OCI-M2 (cell line): ENCODE measurements around the gene PRKD3.

Source experiments
- DNase-seq: peaks from one replicate; lab custom pipeline; 2025; ENCODE audit not compliant: unreplicated experiment; lab: John Stamatoyannopoulos, UW

The PRKD3 gene

DNA sequence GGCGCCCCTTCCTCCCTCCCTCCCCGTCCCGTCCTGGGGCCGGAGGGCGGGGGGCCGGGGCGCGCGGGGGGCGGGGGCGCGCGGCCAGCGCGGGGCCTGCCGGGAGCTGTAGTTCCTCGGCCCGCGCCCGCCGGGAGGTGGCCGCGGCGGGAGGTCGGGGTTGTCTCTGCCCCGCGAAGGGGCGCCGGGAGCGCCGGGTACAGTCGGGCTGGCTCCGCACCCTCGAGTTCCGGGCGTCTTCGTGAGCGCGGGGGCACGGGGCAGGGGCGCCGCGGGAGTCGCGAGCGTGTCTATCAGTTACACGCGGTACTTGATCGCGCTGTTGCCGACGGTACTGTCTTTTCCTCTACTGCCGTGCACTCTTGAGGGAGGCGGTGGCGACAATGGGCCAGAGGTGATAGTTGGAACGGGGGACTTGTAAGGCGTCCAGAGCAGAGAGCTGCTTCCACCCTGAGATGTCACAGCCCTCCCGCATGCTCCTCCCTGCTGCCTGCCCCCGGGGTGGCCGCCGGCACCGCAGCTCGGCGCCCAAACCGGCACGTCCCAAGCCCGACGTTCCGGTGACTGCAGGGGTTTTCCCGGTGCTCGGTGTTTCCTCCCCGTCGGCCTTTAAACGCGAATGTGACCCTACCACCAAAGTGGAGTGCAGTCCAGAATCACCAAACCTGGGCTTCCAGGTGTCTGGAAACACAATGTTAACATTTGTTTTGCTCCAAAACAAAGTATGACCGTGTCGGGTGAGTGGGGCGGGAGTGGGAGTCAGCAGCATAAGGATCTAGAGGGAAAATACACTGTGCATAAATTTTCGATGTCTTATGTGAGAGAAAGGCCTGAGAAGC lies at the start of gene PRKD3:
Gene PRKD3, minus strand, starts transcription at position 48 of the 839 bp plus-strand sequence. CDS start 8,309 bp downstream, outside the sequence.
- DNase-seq: peak; percentile 18

DNA sequence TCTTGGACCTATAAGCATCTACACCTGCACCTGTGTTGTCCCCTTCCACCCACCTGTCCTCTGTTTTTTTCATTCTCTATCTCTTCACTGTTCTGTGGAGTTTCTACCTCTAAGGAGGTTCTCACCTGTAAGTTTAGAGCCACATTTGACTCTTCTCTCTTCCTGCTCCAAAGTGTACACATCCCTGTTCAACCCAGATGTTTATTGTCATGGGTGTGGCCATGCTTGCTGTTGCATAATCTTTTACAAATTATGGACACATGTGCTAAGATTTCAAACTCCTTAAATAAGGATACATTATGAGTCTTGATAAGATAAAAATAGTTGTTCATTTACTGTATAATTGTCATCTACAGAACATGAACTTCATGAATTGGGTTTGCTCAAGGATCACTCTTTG lies 47.4 kb upstream of the PRKD3 start:
- DNase-seq: no peak

DNA sequence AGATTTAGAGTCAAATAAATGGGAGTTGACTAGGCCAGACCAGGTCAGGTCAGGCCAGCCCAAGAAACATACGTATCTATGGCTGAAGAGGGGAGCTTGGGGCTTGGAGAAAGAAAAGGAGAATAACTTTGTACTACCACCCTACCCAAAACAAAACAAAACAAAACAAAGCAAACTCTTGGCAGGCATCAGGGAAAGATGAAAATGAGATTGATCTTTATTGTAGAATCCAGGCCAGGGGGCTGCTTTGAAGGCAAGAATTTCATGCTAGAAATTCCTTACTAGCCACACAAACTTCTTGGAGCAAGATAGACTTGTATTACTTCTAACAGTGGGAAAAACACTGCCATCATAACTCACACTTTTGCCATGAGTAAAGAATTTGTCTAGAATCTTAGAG lies 46.0 kb upstream of the PRKD3 start:
- no peak for DNase-seq

DNA sequence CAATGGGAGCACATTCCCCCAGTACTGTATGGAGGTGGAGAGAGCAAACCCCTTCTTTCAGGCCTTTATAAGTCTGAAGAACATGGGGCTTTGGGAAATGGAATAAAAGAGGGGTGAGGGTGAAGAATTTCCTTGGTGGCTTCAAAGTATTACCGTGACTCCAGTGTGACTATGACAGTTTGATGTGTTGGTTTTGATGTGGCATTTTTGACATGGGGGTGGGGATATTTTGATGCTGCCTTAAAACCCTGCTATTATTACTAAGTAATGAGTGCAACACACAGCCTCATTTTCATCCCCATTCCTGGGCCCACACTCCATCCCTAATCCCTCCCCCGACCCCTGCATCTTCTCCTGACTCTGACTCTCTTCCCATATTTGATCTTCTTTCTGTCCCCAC lies 43.4 kb upstream of the PRKD3 start:
- no peak for DNase-seq

DNA sequence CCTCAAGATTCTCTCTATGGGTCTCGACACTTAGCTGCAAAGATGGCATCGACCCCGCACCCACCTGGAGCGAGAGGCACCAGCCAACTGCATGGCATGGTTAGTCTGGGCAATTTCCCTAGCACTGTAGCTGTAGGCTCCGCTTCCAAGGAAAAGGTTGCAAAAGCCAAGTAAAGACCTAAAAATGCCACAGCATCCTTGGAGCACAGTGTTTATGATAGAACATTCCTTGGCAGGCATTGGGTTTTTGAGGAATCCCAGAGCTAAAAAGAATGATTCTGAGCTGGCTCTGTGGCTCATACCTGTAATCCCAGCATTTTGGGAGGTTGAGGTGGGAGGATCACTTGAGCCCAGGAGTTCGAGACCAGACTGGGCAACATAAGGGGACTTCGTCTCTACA lies 42.7 kb upstream of the PRKD3 start:
- no peak for DNase-seq

DNA sequence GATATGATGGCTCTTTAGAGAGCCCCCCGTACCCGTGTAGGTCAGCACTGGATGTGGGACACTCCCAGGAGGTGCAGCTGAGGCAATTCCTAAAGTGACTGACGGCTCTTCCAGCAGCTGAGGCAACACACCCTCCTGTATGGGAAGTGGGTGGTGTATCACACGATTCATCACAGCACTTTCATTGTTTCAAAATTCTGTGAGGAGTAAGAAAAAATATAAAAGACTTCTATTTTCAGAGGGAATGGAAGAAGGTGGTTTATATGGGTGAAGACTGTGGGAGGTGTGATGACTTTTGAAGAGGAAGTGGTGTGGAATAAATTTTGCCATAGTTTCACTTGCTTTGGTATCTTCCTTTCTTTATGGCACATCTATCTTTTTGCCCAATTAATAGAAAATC lies 42.1 kb upstream of the PRKD3 start:
- no peak for DNase-seq

DNA sequence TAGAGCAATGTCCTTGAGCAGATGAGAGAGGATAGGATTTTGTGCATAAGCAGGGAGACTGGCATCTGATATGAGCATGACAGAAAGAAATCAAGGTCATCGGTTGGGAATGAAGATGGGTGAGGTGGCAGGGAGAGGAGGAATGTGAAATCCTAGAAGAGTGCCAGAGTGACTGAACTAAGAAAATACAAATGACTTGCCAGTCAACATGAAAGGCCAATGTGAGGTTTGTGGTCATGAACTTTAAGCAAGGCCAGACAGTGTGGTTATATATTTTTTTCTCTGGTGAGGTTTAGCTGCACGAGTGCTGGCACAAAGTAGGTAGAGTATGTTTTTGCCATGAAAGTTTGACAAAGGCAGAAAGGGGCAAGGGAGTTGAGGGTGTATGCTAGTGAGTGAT lies 41.0 kb upstream of the PRKD3 start:
- no peak for DNase-seq

DNA sequence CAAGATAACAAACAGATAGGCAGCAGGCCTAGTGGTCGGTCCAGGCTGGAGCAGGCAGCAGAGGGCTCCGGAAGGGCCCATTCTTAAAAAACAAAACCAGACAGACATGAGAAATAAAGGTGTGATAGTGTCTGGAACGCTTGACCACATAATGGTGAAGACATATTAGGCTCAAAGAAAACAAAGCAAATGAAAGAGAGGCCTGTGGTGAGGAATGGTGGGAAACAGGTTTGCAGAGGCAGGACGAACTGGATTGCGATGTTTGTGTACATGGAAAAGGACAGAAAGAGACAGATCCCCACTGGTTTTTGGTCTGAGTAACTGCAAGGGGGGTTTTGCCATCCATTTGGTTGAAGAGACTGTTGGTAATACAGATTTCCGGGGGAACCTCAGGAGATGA lies 39.7 kb upstream of the PRKD3 start:
- no peak for DNase-seq

DNA sequence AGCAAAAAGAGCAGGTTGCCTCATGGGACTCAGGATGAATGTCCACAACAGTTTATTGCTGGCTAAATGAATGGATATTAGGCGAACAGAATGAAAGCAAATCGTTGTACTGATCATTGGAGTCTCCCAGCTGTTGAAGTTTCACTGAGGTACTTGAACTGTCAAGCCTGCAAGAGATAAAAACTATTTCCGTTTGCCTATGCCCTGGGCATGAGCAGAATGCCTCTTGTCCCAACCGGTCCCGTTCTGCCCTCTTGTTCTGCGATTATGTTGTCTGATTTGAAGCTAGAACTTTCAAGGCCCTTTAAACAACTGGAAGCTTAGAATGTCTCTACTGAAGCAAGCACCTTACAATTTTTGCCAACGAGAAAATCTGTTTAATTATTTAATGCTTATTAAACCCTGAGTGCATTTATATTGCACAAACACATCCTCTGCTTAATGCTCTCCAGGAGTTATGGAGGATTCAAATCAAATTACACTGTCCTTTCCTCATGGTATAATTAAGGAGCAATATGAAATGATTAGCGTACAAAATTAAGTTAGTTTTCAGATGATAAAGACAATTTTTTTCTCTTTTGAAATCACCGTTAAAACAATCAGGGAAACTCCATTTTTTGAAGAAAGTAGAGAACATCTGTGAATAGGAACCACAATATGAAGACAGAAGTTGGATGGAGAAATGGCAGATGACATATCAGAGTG lies 37.5 kb upstream of the PRKD3 start:
- no peak for DNase-seq

DNA sequence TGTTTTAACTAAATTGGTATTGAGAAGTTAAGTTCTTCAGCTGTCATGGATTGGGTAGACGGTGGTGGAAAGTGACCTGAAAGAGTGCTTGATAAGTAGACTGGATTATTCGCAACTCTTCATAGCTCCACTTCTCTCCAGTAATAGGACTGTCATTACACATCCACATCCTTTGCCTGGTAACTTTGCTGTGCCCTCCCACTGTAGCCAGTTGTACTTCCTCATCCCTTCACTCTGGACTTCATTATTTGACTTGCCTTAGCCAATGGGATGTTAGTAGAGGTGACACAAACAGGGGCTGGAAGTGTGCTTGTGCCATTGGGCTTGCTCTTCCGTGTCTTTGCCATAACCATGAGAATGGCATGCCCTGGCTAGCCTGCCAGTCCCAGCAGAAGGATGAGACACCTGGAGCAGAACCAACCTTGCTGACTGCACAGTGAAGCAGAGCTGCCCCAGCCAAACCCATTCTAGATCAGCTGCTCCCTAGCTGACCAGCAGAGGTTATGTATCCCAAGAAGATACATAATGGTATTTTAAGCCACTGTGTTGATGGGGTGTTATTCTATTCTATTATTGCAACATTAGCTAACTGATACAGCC lies 36.7 kb upstream of the PRKD3 start:
- DNase-seq: no peak

DNA sequence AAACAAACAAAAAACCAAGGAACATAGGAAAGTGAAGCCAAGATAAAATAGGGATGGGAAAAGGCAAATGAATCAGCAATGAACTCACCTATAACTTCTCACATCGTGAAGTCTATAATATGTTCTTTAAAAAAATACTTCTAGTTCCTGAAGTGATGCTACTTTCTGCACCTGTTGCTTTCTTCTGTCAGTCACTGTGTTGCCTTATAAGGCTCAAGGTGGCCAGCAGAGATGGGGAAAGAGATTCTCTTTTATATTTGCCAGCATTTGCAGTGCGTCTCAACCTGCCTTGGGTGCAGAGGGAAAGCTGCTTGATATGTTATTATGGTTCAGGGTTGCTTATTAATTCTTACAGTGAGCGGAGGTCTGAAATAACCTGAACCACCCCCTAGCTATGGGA lies 33.8 kb upstream of the PRKD3 start:
- no peak for DNase-seq

DNA sequence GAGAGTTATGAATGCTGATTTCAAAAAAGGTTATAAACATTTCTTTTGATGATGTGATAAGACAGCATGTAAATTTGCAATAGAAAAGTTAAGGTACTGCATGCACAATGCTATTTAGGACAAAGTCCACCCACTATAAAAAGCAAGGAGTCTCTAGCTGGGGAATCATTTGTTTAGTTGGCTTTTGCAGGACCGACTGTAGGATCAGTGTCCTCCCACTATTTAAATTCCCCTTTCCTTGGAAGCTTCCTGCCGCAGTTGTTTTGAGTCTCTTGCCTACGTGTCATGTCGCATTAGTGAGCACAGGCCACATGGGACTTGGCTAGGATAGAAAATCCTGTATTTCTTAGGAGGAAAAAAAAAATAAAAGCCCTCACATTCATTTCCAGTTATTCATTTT lies 32.9 kb upstream of the PRKD3 start:
- no peak for DNase-seq

DNA sequence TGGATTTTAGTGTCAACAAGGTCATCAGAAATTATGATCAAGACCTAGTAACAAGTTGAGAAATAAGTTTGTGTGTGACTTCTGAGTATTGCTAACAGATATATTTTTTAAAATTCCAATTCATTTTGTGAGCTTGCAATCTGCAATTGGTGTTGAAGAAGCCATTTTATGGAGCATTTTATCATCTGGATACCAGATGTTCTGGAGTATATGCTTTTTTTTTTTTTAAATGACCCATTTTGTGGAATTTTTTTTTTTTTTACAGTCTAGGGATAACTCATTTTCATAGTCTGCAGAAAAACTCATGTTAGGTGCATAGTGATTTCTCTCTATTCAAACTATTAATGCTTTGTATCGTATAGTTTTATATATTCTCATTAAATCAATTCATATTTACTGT lies 32.4 kb upstream of the PRKD3 start:
- DNase-seq: no peak

DNA sequence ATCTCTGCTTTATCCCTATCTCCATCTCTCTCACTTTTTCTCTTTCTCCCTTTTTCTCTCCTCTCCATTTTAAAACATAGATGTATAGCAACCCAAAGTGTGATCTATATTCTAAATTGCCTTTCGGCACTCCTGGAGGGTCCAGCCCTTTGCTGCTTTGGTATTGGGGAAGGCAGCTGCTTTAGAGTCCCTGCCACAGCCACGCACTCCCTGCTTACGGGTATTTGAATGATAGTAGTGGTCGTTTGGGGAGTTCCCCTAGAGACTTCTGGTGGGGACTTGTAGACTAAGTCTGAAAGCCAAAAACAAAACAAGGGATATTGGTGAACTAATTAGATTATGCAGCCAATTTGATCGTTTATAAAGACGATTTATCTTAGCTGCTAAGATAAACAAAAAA lies 31.7 kb upstream of the PRKD3 start:
- no peak for DNase-seq

DNA sequence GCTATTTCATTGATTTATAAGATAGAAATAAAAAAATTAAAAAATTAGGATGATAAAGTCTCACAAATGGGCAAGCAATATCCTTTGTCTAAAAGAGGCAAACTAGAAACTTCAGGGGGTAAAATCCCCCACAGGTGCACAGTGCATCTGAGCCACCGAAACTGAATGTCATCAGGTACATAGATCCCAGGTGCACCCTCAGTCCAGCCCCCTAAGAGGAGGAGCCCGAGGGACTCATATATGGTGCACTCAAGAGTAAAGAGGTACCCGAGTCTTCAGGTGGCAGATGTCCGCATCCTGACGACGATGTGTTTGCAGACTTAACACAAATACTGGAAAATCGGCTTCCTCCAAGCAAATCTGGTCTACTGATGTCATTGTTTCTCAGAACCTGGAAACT lies 31.1 kb upstream of the PRKD3 start:
- DNase-seq: no peak

DNA sequence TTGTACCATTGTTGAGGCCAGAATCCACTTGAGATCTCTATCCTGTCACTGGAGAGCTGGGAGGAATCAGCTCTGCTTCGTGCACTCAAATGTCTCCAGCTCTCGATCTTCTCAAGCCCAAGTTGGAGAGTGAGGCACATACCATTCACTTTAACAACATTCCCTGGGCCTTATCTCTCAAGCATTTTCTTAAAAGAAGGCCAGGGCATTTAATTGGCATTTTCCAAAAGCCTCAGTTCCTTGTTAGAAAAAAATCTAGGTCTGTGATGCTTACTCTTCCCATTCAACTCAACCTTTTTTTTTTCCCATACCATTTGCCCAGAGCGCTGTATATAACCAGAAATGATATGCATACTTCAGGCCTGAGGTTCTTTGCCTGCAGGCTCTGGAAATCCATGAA lies 29.9 kb upstream of the PRKD3 start:
- no peak for DNase-seq

DNA sequence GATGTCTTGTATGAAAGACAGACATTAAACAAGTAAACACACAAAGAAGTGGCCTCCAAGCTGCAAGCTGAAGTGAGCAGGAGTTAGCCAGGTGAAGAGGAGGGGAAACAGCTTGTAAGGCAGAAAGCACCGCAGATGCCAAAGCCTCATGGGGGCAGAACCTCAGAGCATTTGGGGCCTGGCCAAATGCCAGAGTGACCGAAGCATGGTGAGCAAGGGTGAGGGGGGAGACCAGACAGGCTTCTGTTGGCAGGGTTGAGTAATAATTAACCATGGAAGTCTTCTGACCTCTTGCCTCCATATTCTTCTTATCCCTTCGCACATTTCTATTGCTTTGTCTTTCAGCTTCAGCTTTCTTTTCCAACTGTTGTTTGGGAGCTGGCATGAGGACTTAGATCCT lies 25.4 kb upstream of the PRKD3 start:
- no peak for DNase-seq

DNA sequence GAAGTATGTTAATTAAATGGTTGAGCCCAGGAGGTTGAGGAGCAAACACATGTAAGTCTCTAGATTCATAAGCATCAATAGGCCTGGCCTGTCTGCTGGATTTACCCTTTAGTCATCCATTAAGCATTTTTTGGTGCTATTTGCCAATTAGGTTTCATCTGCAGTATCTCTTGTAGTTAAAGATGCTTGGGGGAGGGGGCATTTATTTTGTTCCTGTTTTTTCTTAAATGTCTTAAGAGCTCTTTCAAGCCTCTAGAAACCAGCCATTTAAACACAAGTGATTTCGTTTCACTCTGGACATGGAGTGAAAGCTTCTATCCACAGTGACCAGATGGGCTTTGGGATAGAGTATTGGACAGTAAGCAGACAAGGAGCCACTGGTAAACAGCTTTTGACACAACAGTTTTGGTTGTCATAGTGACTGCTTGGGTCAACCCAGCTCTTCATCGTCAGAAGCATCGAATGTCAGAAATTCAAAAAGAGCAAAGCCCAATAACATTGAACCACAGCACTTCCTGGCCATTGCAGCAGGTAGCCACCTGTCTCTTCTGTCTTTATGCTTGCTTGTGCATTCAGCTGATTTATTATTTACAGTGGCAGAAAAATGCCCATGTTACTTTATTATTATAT lies 24.7 kb upstream of the PRKD3 start:
- DNase-seq: no peak

DNA sequence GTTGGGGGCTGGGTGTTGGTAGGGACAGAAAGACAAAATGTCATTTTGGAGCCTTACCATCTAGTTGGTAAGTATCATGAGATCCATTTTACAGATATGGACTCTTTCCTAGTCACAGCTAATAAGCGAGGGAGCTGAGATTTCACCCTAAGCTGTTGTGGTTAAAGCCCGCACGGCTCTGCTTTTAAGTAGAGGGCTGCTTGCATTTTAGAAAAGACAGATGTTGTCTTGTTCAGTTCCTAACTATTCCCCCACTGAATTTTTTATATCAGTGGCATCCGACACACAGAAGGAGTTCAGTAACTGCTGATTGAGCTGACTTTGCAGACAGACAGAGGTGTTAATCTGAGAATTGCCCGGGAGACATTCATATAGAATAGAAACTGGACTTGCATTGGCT lies 23.5 kb upstream of the PRKD3 start:
- DNase-seq: no peak

DNA sequence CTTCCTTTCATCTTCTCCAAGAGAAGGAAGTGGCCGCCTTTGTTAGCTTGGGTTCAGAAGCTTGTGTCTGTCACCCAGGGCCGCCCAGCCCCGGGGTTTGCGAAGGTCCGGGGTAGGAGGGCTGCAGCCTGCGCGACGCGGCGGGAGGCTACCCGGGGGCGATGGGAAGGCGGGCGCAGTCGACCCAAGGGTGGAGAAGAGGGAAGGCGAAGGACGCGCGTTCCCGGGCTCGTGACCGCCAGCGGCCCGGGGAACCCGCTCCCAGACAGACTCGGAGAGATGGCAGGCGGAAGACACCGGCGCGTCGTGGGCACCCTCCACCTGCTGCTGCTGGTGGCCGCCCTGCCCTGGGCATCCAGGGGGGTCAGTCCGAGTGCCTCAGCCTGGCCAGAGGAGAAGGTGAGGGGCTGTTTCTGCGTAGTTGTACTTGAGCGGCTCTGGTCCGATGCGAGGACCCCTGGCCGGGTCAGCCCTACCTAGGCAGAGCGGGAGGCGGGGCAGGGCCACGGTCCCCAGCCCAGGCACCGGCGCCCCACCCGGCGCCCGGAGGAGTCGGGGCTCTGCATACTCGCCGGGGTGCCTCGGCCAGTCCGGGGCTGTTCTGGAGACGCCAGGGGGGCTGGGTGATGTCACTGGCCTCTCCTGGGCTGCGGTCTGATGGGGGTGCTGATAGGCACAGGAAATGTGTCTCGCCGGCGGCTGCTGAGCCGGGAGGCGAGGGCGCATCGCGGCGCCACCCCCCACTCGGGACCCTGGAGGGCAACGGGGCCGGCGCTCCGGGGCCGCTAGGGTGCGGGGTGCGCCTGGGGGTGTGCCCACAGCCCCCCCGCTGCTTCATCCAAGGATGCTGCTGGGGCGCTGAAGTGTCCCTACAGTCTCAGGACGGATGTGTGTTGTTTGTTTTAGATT lies 20.1 kb upstream of the PRKD3 start, which contains the start of gene QPCT:
Gene QPCT, plus strand, starts transcription at position 178 of the 909 bp plus-strand sequence. Its CDS starts 102 bp downstream, at position 280.
- DNase-seq: no peak
